Chondrocyte (in vitro differentiated cells): ENCODE measurements around the gene USP47. TPM values are rescaled to one million over a fixed set of nuclear protein-coding genes. Genes with fewer than 3 reads are reported as not detected.

ENCODE experiments used
- DNase-seq: peaks from one replicate; pipeline ENCODE4 v3.0.0; 2021; ENCODE audit warnings: mixed read lengths, low spot score
- H3K27ac Mint-ChIP-seq: one replicate; pipeline ENCODE4 v1.8.0; 2021; ENCODE audit warnings: mild to moderate bottlenecking, moderate library complexity, mixed read lengths; ENCODE audit not compliant: unreplicated experiment
- H3K27me3 Mint-ChIP-seq: 2 replicates; pipeline ENCODE4 v1.8.0; 2021; ENCODE audit warnings: low read depth, mixed read lengths
- H3K36me3 Mint-ChIP-seq: 2 replicates; pipeline ENCODE4 v1.8.0; 2021; ENCODE audit warnings: low read depth, mixed read lengths
- H3K4me1 Mint-ChIP-seq: 2 replicates; pipeline ENCODE4 v1.8.0; 2021; ENCODE audit warnings: low read depth, mild to moderate bottlenecking, mixed read lengths
- H3K4me3 Mint-ChIP-seq: one replicate; pipeline ENCODE4 v1.8.0; 2021; ENCODE audit warnings: mild to moderate bottlenecking, moderate library complexity, mixed read lengths; ENCODE audit not compliant: unreplicated experiment
- H3K9me3 Mint-ChIP-seq: 2 replicates; pipeline ENCODE4 v1.8.0; 2021; ENCODE audit warnings: low read depth, mixed read lengths
- CTCF ChIP-seq: fragments of 200-600 bp; sonication (generic); IDR thresholded peaks from 2 replicates; pipeline ENCODE4 v1.5.0; 2021; ENCODE audit warnings: antibody characterized with exemption, mild to moderate bottlenecking, moderate library complexity
- total RNA-seq: library from RNA; stranded (reverse); gene quantifications from 3 replicates; pipeline ENCODE4 v1.2.1, GENCODE V29; 2021

USP47 gene
- total RNA-seq, 1 donor from 2014 or later, result 44.4 TPM

DNA sequence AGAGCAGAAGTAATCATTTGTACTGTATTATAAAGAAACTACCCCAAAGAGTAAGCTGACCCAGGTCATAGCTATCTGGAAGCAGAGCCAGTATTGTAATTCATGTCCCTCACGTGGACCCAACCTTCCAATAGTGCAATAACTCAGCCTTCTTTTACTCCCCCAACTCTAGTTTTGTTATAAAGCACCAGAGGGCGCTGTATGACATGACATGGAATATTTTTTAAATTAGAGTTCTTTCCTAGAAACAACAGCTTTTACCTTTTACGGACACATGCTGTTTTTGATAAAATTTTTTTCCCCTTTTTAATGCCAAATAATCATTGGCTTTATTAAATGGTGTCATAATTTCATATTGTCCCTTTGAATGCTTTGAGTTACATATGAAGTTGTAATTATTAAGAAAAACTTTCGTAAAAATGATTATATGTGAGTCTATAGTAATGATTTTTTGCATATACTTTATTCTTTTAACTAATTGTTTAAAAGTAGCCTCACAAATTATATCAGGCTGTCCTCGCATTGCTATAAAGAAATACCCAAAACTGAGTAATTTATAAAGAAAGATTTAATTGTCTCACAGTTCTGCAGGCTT lies 89.8 kb downstream of the USP47 start:
- H3K27ac Mint-ChIP-seq, result peak overlapping the region; percentile 68
- H3K4me1 Mint-ChIP-seq, result peaks cover 13% of the 10 kb centered on the region
- no peak overlapping the region for H3K4me3 Mint-ChIP-seq
- no peak for DNase-seq
- TF ChIP-seq CTCF, result peak; percentile 93
- H3K9me3 Mint-ChIP-seq, result no peaks in the 10 kb centered on the region
- H3K36me3 Mint-ChIP-seq, result peaks cover 30% of the 10 kb centered on the region
- no peaks in the 10 kb centered on the region for H3K27me3 Mint-ChIP-seq

DNA sequence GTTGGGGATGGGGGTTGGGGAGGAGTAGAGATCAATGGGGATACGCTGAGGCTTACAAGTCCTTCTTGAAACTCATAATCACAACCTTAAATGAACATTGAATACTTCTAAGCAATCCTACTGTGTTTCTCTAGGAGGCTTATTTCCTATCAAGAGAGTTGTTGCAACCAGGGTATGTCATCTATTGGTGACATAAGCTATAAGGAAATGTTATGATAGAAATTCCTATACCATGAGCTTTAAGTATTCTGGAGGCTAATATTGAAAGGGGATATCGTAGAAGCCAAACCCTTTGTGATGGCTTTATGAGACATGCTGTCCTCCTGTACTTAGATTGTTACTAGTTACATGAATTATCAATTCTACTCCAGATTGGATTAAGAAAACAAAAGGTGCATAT lies 93.8 kb downstream of the USP47 start:
- Mint-ChIP-seq H3K4me1 (peaks cover 16% of the 10 kb centered on the region), H3K36me3 (peaks cover 31% of the 10 kb centered on the region), H3K27ac (no peak overlapping the region), H3K9me3 (no peaks in the 10 kb centered on the region), H3K27me3 (no peaks in the 10 kb centered on the region), H3K4me3 (no peak overlapping the region)
- no peak for TF ChIP-seq CTCF
- no peak for DNase-seq

GRCh38 chr11:11937433-11937832 lies 95.7 kb downstream of the USP47 start:
- Mint-ChIP-seq H3K27ac (no peak overlapping the region), H3K27me3 (no peaks in the 10 kb centered on the region), H3K4me1 (peaks cover 16% of the 10 kb centered on the region), H3K4me3 (no peak overlapping the region), H3K36me3 (peaks cover 32% of the 10 kb centered on the region), H3K9me3 (no peaks in the 10 kb centered on the region)
- TF ChIP-seq CTCF, result no peak
- DNase-seq, result no peak

- Mint-ChIP-seq H3K27ac (no peak overlapping the region), H3K4me3 (no peak overlapping the region), H3K9me3 (no peaks in the 10 kb centered on the region), H3K27me3 (no peaks in the 10 kb centered on the region), H3K36me3 (peaks cover 34% of the 10 kb centered on the region), H3K4me1 (peaks cover 20% of the 10 kb centered on the region)
- no peak for DNase-seq
- no peak for TF ChIP-seq CTCF
Measured at GRCh38 chr11:11937957-11938356, 96.2 kb downstream of the USP47 start.

DNA sequence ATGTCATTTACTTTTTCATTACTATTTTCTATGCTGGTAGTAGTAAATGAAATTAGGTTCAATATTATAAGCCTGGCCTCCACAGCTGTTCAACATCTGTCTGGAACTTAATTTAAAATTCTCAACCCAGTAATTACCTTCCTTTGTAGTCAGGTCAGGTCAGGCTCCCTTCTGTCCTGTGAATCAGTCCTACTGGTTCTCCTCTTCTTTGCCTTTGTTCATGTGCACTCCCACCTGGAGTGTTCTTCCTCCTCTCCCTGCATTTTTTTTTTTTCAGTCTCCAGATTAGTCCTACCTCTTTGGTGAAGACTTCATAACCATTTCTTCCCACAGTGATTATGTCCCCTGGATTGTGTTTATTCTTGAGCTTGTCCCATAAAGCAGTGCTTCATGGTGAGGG lies 98.8 kb downstream of the USP47 start:
- H3K36me3 Mint-ChIP-seq, result peaks cover 26% of the 10 kb centered on the region

More for the DNA sequence above, 98.8 kb downstream of the USP47 start:
- no peak for TF ChIP-seq CTCF
- no peak overlapping the region for H3K27ac Mint-ChIP-seq
- no peaks in the 10 kb centered on the region for H3K27me3 Mint-ChIP-seq
- no peak overlapping the region for H3K4me3 Mint-ChIP-seq
- DNase-seq, result no peak
- no peaks in the 10 kb centered on the region for H3K9me3 Mint-ChIP-seq
- peaks cover 18% of the 10 kb centered on the region for H3K4me1 Mint-ChIP-seq
